Measurements from ENCODE around the gene SLC4A3.

The SLC4A3 gene

DNA sequence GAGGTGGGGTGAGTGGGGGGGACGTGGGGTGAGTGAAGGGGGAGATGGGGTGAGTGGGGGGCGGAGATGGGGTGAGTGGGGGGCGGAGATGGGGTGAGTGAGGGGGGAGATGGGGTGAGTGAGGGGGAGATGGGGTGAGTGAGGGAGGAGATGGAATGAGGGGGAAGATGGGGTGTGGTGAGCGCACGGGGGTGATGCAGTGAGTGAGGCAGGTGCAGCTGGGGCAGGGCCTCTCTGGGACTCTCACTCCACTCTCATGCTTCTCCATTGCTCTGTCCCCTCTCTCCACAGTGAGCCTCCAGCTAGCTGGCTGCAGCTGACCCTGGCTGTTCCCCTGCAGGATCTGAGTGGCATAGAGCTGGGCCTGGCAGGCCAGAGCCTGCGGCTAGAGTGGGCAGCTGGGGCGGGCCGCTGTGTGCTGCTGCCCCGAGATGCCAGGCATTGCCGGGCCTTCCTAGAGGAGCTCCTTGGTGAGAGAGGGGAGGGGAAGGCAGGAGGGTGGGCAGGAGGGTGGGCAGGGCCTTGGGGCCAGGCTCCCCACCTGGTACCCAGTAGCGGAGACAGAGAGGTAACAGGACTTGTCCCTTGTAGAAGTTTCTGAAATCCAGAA is 13.9 kb upstream of the SLC4A3 start:
- no peak for DNase-seq (ENCODE audit: extremely low read depth in 1 of 2, low read depth in 1 of 2)

DNA sequence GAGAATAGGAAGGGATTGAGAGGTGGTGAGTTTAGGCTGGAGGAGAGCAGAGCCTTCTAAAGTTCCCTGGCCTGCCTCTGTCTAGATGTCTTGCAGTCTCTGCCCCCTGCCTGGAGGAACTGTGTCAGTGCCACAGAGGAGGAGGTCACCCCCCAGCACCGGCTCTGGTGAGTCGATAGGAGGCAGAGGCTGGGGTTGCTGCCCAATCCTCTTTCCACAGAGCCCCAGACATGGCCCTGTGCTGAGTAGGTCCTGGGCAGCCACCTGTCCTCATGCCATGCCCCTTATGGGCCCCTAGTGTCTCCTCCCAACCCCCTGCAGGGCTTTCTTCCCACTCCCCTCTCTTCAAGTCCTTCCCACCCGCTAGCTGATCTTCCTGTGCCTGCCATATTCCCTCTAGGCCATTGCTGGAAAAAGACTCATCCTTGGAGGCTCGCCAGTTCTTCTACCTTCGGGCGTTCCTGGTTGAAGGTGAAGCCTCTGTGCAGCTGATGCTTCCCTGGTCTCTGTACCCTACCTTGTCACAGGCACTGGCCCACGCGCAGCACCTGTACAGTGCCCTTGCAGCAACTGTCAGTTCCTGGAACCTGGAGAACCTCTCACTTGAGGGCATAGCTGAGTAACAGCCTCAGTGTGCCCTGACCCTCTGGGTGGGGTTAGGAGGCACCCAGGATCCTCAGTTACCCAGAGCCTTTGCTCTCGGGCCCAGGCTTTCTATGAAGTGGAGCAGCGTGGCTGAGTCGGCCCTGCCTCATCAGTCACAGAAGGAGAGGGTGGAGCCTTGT is 13.2 kb upstream of the SLC4A3 start:
- DNase-seq (ENCODE audit: extremely low read depth in 1 of 2, low read depth in 1 of 2): no peak

- no peak for DNase-seq (ENCODE audit: extremely low read depth in 1 of 2, low read depth in 1 of 2)
Observed at GRCh38 chr2:219615036-219615435, 12.4 kb upstream of the SLC4A3 start.

DNA sequence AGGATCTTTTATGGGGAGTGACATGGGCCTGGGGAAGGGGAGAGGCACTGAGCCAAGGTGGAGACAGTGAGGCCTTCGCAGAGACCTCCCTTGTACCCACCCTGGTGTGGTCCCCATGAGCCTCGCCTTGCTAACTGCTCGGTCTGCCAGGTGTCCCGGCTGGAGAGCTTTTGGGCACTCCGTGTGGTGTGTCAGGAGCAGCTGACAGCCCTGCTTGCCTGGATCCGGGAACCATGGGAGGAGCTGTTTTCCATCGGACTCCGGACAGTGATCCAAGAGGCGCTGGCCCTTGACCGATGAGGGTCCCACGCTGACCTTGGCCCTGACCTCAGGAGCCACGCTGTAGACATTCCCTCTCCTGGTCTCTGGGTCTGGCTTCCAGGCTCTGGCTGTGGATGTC is 11.5 kb upstream of the SLC4A3 start:
- DNase-seq (ENCODE audit: extremely low read depth in 1 of 2, low read depth in 1 of 2): no peak

DNA sequence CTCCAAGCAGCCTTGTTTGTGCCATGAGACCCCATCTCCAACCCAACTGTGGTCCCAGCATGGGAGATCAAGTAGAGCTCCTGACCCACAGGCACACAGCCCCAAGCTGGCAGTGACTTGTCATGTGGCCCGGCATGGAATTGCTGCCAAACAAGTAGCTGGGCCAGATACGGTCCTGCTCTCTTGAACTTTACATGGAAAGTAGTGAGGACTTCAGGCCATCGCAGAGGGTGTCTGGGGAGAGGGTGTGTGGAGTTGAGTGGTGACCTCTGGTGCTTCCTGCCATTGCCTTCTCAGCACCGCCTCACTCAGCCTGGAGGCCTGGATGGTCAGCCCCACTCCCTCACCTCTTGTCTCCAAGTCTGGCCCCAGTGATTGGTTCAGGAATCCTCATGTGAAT is 10.9 kb upstream of the SLC4A3 start:
- DNase-seq (ENCODE audit: extremely low read depth in 1 of 2, low read depth in 1 of 2): no peak

DNA sequence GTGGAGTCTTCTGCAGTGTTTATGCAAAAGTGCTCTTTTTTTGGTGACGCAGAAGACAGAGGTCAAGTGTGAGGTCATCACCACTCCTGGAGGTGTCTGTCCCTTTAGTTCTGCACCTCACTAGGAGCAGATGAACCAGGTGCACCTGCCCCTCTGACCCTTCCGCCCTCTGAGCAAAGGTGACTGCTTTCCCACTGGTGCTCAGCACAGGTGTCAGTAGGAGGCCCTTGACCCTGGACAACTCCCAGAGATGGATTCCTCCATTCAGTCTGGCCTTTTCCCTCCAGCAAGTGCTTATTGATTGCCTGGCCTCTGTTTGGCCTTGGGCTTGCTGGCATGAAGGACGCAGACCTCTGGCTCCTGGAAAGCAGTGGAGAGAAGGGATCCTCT is 8.7 kb upstream of the SLC4A3 start:
- no peak for DNase-seq (ENCODE audit: extremely low read depth in 1 of 2, low read depth in 1 of 2)

- DNase-seq (ENCODE audit: extremely low read depth in 1 of 2, low read depth in 1 of 2): no peak
Observed at GRCh38 chr2:219619235-219619634, 8.2 kb upstream of the SLC4A3 start.

DNA sequence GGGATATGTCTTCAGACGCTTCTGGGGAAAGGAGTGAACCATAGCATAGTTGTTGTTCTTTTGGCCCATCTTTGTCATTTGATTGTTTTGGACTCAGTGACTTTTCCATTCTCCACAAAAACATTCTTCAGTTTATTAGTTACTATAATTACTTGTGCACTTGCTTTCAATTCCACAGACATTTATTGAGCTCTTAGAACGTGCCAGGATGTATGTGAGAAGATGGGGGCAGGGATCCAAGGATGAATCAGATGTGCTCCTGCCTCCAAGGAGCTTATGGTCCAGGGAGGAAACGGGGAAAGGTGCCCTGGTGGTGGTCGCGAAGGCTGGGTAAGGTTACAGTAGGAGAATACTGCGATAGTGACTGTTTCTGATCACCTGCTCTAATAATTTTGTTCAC is 6.9 kb upstream of the SLC4A3 start:
- no peak for DNase-seq (ENCODE audit: extremely low read depth in 1 of 2, low read depth in 1 of 2)

- no peak for DNase-seq (ENCODE audit: extremely low read depth in 1 of 2, low read depth in 1 of 2)
Observed at GRCh38 chr2:219621935-219622334, 5.5 kb upstream of the SLC4A3 start.

DNA sequence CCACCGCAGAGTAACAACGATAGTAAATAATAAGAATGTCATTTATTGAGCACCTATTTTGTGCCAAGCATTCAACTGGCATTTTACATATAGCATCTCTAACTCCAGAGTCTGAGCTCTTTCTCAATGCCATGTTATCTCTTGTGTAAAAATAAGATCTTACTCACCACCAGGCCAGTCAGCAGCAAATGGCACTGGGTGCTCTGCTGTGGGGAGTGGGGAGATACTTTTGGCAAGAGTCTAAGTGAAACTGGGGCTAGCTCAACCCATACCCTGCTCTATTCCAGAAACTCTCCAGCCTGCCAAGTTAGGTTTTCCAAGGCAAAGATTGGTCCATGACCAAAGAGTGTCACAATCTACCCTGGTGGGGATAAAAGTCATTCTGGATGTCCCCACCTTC is 5.0 kb upstream of the SLC4A3 start:
- no peak for DNase-seq (ENCODE audit: extremely low read depth in 1 of 2, low read depth in 1 of 2)

DNA sequence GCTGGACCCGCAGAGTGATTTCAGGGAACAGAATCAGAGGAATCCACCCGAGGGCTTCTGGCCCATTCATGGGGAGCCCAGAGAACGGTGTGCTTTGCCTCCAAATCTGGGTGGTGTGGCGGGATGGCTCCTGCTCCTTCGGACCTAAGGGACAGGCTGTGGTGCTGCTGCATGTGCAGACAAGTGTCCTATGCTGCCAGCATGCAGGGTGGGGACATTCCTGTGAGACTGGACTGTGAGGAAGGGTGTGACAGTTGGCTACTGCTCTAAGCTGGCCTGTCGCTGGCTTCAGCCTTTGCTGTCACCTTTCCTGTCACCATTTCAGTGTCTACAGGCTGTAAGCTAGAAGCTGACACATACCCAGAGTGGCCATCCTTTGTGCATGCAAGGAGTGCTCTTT is 2.9 kb upstream of the SLC4A3 start:
- DNase-seq (ENCODE audit: extremely low read depth in 1 of 2, low read depth in 1 of 2): no peak

DNA sequence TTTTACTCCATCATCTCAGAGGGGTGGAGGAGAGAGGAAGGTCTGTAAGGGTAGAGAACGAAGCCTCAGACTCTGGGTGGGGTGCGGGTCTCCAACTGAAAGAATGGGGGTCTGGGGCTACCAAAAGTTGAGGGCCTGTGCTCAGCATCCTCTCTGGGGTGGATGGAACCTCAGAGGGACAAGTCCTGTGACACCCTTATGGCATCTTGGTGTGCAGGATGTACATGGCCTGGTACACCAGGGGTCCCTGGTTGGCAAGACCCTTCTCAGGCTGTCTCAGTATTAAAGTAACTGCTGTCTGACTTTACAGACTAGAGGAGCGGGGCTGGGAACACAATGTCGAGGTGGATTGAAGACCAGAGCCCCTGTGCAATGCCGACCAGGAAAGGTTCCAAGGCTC is 2.3 kb upstream of the SLC4A3 start:
- no peak for DNase-seq (ENCODE audit: extremely low read depth in 1 of 2, low read depth in 1 of 2)

DNA sequence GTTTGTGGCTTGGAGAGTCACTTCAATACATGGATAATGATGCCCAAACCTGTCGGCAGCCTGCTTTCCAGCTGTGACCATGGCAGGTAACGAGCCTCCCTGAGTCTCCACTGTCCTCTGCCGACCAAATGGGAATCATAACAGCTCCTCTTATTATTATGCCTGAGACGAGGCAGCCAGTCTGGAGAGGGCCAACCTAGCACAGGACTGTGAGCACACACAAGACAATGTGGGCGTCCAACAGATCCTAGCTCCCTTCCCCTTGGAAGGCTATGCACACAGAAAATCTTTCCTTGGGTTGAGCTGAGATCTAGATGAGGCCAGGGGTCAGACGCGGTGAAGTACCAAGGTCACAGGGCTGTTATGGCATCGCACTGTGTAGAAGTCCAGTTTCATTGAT is 890 bp upstream of the SLC4A3 start:
- DNase-seq (ENCODE audit: extremely low read depth in 1 of 2, low read depth in 1 of 2): no peak

- DNase-seq (ENCODE audit: extremely low read depth in 1 of 2, low read depth in 1 of 2): no peak
Observed at GRCh38 chr2:219628235-219628985, 980 bp downstream of the SLC4A3 start.

DNA sequence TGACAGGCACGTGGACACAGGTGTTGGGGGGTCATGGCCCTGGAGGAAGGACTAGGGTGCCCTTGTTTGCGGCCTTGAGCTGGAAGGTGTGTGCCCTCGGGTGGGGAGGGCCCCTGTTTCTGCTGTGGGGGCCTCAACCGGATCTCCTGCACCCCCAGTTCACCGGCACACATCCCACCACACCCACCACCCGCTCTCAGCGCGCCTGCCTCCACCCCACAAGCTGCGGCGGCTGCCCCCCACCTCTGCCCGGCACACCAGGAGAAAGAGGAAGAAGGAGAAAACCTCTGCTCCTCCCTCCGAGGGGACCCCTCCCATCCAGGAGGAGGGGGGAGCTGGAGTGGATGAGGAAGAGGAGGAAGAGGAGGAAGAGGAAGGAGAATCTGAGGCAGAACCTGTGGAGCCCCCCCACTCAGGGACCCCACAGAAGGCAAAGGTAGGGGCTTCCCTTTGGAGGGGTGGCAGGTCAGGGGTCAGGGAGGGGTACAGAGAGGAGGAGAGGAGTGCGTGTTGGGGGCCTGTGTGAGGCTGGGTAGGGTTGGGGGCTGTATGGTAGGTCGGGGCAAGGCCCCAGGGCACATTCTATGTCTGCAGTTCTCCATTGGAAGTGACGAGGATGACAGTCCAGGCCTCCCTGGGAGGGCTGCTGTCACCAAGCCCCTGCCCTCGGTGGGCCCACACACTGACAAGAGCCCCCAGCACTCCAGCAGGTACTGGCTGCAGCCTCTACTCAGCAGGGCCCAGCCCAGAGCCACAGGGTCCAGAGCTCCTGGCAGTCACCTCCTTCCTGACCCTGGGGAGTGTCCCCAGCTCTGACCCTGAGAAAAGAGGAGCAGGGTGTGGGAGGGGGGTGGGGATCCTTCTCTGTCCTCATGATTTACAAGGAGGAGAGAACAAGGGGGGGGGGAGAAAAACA is 1.8 kb downstream of the SLC4A3 start:
- no peak for DNase-seq (ENCODE audit: extremely low read depth in 1 of 2, low read depth in 1 of 2)

GRCh38 chr2:219629976-219630695 is 2.7 kb downstream of the SLC4A3 start:
- DNase-seq (ENCODE audit: extremely low read depth in 1 of 2, low read depth in 1 of 2): no peak

- DNase-seq (ENCODE audit: extremely low read depth in 1 of 2, low read depth in 1 of 2): no peak
Observed at GRCh38 chr2:219630770-219631405, 3.5 kb downstream of the SLC4A3 start.

DNA sequence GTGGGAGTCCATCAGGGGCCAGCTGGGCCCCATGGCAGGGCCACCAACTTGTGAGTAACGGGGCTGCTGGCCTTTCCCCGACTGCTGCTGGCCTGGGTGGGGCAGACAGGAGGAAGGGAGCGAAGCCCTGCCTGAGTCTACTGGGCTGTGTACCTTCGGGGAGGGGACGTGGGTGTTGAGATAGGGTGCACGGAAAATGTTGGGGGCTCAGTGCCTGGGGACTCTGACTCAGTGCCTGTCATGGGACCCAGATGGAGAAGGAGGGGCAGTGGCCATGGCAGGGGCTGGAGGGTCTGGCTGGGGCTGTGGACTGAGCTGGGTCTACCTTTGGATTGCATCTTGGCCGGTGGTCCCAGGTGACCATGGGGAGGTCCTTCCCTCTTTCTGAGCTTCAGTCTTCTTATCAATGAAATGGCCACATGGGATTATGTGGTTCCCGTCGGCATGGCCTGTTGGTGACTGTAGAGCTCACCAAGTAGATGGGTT is 4.0 kb downstream of the SLC4A3 start:
- DNase-seq (ENCODE audit: extremely low read depth in 1 of 2, low read depth in 1 of 2): no peak

DNA sequence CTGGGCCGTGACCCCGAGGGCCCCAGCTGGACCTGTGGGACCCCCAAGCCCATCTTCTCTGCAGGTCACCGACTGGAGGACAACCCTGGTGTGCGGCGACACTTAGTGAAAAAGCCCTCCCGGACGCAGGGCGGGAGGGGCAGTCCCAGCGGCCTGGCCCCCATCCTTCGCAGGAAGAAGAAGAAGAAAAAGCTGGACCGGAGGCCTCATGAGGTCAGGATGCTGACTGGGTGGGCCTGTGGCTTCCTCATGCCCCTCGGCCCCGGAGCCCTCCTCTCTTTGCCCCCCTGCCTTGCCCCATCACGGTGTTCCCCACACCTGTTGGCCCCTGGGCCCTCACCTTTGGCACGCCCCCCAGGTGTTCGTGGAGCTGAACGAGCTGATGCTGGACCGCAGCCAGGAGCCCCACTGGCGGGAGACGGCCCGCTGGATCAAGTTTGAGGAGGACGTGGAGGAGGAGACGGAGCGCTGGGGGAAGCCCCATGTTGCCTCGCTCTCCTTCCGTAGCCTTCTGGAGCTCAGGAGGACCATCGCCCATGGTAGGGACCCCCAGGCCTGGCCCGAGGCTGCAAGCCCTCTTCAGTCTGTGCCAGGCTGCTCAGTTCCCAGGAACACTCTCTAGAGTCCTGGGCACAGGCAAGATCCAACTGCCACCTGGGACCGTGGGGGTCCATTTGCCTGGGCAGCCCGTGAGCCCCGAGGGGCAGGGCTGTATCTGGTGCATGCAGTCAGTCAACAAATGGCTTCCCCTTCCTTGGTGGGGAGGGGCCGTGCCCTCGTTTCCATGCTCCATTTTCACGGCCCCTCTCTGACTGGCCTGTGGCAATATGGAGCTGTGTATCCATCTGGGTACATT is 4.7 kb downstream of the SLC4A3 start:
- DNase-seq (ENCODE audit: extremely low read depth in 1 of 2, low read depth in 1 of 2): no peak
